Bronchial epithelial cell (primary cell): ENCODE results near the gene TPK1. TPM values are rescaled to one million over a fixed set of nuclear protein-coding genes. Genes with fewer than 3 reads are reported as not detected.

Experiments
- DNase-seq: peaks from one replicate; pipeline ENCODE4 v3.0.0-alpha.2; 2010; ENCODE audit warnings: low read depth
- FAIRE-seq: peaks from 2 replicates; lab custom pipeline; 2011; peaks lifted over from hg19 to GRCh38; lab: Jason Lieb, UNC
- H3K27me3 ChIP-seq: 2 replicates; pipeline ENCODE4 v1.5.1; 2011; ENCODE audit warnings: low read length; ENCODE audit not compliant: control insufficient read depth, insufficient read depth
- H3K36me3 ChIP-seq: 2 replicates; pipeline ENCODE4 v1.5.1; 2011; ENCODE audit warnings: low read length; ENCODE audit not compliant: control insufficient read depth, insufficient read depth
- H3K4me3 ChIP-seq: 2 replicates; pipeline ENCODE4 v1.5.1; 2011; ENCODE audit warnings: mild to moderate bottlenecking, low read depth, low read length, control low read depth
- total RNA-seq: library from RNA; depleted of rRNA; stranded (reverse); fragments of >200 nt; gene quantifications from 2 replicates; pipeline ENCODE4 v1.2.1, GENCODE V29; 2014
- TF ChIP-seq, protein P1 (sequence below): IDR thresholded peaks from 2 replicates; pipeline ENCODE4 v1.5.1; 2011; ENCODE audit warnings: mild to moderate bottlenecking, moderate library complexity, low read length, control low read depth, inconsistent platforms; ENCODE audit not compliant: insufficient read depth, severe bottlenecking

TPK1 gene
- total RNA-seq, 1 donor from 2014 or later = 2.4 TPM

DNA sequence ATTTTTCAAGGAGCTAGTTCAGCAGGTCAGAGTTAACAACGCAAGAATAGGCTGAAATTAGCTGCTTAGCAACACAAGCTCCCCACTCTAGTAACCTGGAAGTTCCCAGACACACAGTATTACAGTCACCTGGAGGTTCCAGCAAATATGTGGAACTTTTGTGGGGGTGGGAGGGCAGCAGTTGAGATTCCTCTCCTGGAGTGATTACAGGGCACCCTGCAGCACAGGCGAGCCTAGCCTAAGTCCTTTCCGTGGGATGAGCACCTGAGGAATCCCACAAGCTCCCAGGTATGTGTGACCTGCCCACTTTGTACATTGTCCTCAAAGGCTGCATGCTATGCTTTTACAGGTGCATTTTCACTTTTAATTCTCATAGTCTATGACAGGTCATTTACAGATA is 13.6 kb downstream of the TPK1 start:
- TF ChIP-seq, protein P1, sequence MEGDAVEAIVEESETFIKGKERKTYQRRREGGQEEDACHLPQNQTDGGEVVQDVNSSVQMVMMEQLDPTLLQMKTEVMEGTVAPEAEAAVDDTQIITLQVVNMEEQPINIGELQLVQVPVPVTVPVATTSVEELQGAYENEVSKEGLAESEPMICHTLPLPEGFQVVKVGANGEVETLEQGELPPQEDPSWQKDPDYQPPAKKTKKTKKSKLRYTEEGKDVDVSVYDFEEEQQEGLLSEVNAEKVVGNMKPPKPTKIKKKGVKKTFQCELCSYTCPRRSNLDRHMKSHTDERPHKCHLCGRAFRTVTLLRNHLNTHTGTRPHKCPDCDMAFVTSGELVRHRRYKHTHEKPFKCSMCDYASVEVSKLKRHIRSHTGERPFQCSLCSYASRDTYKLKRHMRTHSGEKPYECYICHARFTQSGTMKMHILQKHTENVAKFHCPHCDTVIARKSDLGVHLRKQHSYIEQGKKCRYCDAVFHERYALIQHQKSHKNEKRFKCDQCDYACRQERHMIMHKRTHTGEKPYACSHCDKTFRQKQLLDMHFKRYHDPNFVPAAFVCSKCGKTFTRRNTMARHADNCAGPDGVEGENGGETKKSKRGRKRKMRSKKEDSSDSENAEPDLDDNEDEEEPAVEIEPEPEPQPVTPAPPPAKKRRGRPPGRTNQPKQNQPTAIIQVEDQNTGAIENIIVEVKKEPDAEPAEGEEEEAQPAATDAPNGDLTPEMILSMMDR = no peak
- FAIRE-seq (no peak), DNase-seq (no peak)
- Histone ChIP-seq H3K36me3 (no peaks in the 10 kb centered on the region), H3K4me3 (no peak overlapping the region), H3K27me3 (no peaks in the 10 kb centered on the region)

DNA sequence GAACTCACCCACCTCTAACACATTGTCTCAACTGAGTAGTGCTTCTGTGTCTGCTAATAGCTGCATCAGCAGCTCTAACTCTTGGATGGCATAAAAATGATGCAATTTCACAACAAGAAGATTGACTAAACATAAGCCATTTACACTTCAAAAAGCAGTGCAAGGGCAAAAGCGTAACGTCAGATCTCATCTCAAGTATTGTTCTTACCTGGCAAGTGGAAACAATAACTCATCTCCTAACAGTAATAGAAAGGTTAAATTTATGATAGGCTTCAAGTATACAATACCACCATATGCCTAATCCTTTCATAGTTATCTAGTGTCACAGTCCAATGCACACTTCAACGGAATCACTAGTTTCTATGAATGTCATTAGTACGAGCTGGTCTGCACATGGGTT is 14.8 kb downstream of the TPK1 start:
- FAIRE-seq (no peak), DNase-seq (no peak)
- Histone ChIP-seq H3K4me3 (no peak overlapping the region), H3K27me3 (no peaks in the 10 kb centered on the region), H3K36me3 (no peaks in the 10 kb centered on the region)
- TF ChIP-seq, protein P1 = no peak

DNA sequence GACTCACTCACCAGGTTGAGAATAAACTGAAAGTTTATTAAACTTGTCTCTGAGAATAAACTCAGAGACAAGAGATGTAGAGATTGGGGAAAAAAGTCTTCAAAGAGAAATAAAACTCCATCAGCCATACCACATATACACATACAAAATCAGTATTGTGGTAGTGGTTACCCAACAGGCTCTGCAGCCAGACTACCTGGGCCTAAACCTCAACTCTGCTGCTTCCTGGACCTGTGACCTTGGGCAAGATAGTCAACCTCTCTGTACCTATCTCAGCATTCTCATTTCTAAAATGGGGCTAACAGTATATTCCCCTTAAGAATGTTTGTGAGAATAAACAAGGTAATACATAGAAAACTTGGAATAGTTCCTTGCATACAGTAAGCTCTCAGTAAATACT is 15.3 kb downstream of the TPK1 start:
- no peak for DNase-seq
- no peaks in the 10 kb centered on the region for H3K27me3 ChIP-seq
- no peak overlapping the region for H3K4me3 ChIP-seq
- H3K36me3 ChIP-seq = no peaks in the 10 kb centered on the region
- TF ChIP-seq, protein P1 = no peak
- FAIRE-seq = no peak

DNA sequence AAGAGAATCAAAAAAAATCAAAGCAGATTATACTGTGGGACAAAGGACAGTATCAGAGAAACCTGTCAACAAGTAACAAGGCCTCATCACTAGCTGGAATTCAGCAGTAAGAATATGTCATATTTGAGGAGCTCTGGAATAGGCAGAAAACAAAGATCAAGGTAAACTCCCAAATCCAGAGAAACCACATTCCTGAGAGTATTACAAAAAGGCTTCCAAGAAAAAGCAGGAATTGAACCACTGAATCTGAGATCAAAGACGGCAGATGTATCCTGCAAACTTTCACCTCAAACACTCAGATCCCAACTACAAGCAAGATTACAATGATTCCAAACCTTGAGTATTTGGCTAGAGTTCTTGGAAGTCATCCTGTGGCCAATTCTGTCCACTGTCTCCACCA is 16.3 kb downstream of the TPK1 start:
- Histone ChIP-seq H3K4me3 (no peak overlapping the region), H3K27me3 (no peaks in the 10 kb centered on the region), H3K36me3 (no peaks in the 10 kb centered on the region)
- TF ChIP-seq, protein P1 = no peak
- peak; percentile 28 for DNase-seq
- FAIRE-seq = no peak

DNA sequence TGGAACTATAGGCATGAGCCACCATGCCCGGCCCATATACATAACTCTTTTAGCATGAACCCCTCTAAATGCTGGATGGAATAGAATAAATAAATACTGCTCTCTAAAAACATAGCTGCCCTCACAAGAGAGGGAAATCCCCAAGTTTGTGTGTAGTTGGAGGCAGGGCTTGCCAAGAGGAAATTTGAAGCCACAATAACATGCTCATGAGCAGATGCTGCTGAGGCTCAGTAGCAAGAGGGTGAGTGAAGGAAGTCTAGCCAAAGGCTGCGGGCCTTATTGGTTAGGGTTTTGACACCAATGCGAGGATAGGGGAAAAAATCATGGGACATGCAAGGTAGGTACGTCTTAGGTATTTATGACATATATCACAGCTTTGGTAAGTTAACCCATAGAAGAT is 17.3 kb downstream of the TPK1 start:
- DNase-seq (peak; percentile 3), FAIRE-seq (no peak)

DNA sequence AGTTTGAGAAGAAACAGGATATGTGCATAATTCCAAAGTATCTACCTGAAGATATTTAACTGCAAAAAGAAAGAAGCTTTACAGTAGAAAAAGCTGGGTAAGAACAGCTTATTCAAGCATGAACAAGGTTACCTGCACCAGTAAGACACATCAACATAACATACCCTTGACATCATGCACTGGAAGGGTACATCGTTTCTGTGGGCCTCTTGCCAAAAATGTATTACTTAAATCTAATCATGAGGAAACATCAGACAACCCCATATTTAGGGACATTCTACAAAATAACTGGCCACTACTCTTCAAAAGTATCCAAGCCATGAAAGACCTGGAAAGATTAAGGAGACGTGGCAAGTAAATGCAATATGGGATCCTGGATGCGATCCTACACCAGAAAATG is 18.9 kb downstream of the TPK1 start:
- H3K27me3 ChIP-seq = no peaks in the 10 kb centered on the region
- FAIRE-seq (no peak), DNase-seq (peak; percentile 3)

More for the DNA sequence above, 17.3 kb downstream of the TPK1 start:
- no peaks in the 10 kb centered on the region for H3K27me3 ChIP-seq
- H3K36me3 ChIP-seq = no peaks in the 10 kb centered on the region
- TF ChIP-seq, protein P1 = no peak
- no peak overlapping the region for H3K4me3 ChIP-seq

More for the DNA sequence above, 18.9 kb downstream of the TPK1 start:
- TF ChIP-seq, protein P1 = no peak
- Histone ChIP-seq H3K36me3 (no peaks in the 10 kb centered on the region), H3K4me3 (no peak overlapping the region)
